ENCODE data around the gene SLC36A1.
"Not testable (repeated sequence)": the region's sequence is repeated elsewhere in the genome, so short reads cannot be mapped to it uniquely, and the experiment has no call there.

The SLC36A1 gene

GRCh38 chr5:151491062-151491461, 43.7 kb downstream of the SLC36A1 start:
- DNase-seq = no peak

- no peak for DNase-seq
Measured at GRCh38 chr5:151492729-151493128, 45.3 kb downstream of the SLC36A1 start.

GRCh38 chr5:151493665-151494064, 46.3 kb downstream of the SLC36A1 start:
- DNase-seq = no peak

GRCh38 chr5:151495320-151495719, 47.9 kb downstream of the SLC36A1 start:
- DNase-seq = no peak

GRCh38 chr5:151496041-151496484, 48.7 kb downstream of the SLC36A1 start:
- DNase-seq = no peak

GRCh38 chr5:151497391-151498002, 50.1 kb downstream of the SLC36A1 start:
- DNase-seq = no peak

GRCh38 chr5:151498395-151499155, 51.2 kb downstream of the SLC36A1 start:
- DNase-seq = no peak

- no peak for DNase-seq
Measured at GRCh38 chr5:151499501-151500035, 52.2 kb downstream of the SLC36A1 start.

GRCh38 chr5:151504006-151504405, 56.6 kb downstream of the SLC36A1 start:
- no peak for DNase-seq

- DNase-seq = not testable (repeated sequence)
Measured at GRCh38 chr5:151508308-151508707, 60.9 kb downstream of the SLC36A1 start.

- no peak for DNase-seq
Measured at GRCh38 chr5:151509231-151509630, 61.8 kb downstream of the SLC36A1 start.

GRCh38 chr5:151509836-151510235, 62.4 kb downstream of the SLC36A1 start:
- DNase-seq = no peak

- DNase-seq = no peak
Measured at GRCh38 chr5:151517122-151517920, 69.9 kb downstream of the SLC36A1 start.

GRCh38 chr5:151520294-151520693, 72.9 kb downstream of the SLC36A1 start:
- no peak for DNase-seq

- no peak for DNase-seq
Measured at GRCh38 chr5:151522226-151522625, 74.8 kb downstream of the SLC36A1 start.

- no peak for DNase-seq
Measured at GRCh38 chr5:151523335-151523734, 75.9 kb downstream of the SLC36A1 start.

GRCh38 chr5:151528153-151528552, 80.8 kb downstream of the SLC36A1 start:
- no peak for DNase-seq

- no peak for DNase-seq
Measured at GRCh38 chr5:151528996-151529395, 81.6 kb downstream of the SLC36A1 start.

GRCh38 chr5:151531581-151531980, 84.2 kb downstream of the SLC36A1 start:
- DNase-seq = no peak

- no peak for DNase-seq
Measured at GRCh38 chr5:151532416-151532815, 85.0 kb downstream of the SLC36A1 start.

- no peak for DNase-seq
Measured at GRCh38 chr5:151534350-151534749, 86.9 kb downstream of the SLC36A1 start.

GRCh38 chr5:151537044-151537443, 89.6 kb downstream of the SLC36A1 start:
- no peak for DNase-seq

- DNase-seq = no peak
Measured at GRCh38 chr5:151541571-151541970, 94.2 kb downstream of the SLC36A1 start.

Measured in activated gamma-delta T cell treated with Interleukin-2 at 50 U/mL for 16 hours (primary cell).